GM12891 (cell line): ENCODE data around the gene PAQR8.

Source experiments
- POLR2A ChIP-seq: IDR thresholded peaks from 2 replicates; pipeline ENCODE4 v1.6.1; 2011; ENCODE audit warnings: low read depth, low read length, control low read depth
- POLR2AphosphoS5 ChIP-seq: IDR thresholded peaks from 2 replicates; pipeline ENCODE4 v1.6.1; 2011; ENCODE audit warnings: low read depth, low read length, control low read depth

DNA sequence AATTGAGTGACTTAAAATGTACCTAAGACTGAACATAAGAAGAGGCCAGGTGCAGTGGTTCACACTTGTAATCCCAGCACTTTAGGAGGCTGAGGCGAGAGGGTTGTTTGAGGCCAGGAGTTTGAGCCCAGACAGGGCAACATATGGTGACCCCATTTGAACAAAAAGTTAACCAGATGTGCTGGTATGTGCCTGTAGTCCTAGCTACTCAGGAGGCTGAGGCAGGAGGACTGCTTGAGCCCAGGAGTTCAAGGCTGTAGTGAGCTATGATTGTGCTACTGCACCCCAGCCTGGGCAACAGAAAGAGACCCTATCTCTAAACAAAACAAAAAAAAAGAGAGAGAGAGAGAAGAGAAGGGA is 10.1 kb upstream of the PAQR8 start:
- TF ChIP-seq POLR2AphosphoS5 (no peak), POLR2A (no peak)
